H1 (cell line): ENCODE measurements around the gene TBC1D16. TPM values are rescaled to one million over a fixed set of nuclear protein-coding genes. Genes with fewer than 3 reads are reported as not detected.

Experiments
- CTCF ChIA-PET: fragments of 300-600 bp; sonication (Branson Sonifier 250); formaldehyde crosslinking; loops from one replicate; lab custom pipeline; 2021; ENCODE audit not compliant: partially characterized antibody; lab: Charles Lee
- POLR2A ChIA-PET: fragments of 300-600 bp; sonication (Branson Sonifier 250); formaldehyde crosslinking; loops from one replicate; lab custom pipeline; 2021; ENCODE audit warnings: inconsistent platforms; ENCODE audit not compliant: partially characterized antibody; lab: Charles Lee
- DNase-seq, 2 experiments: peaks; one replicate each; pipeline versions ENCODE4 v3.0.0 to v3.0.0-alpha.2; 2010 to 2022; ENCODE audit warnings: low spot score in 2 of 2, low read depth in 1 of 2, mixed read lengths in 1 of 2
- FAIRE-seq: peaks from 2 replicates; lab custom pipeline; 2011; peaks lifted over from hg19 to GRCh38; lab: Jason Lieb, UNC
- H2AFZ ChIP-seq: 2 replicates; pipeline ENCODE4 v1.8.1; 2012; ENCODE audit warnings: low read length, inconsistent platforms
- H2AK5ac ChIP-seq: 2 replicates; pipeline ENCODE4 v1.6.1; 2013; ENCODE audit warnings: low read depth, low read length
- H2BK120ac ChIP-seq: replicated peaks from 2 replicates; pipeline ENCODE3; 2013; ENCODE audit warnings: low read depth, low read length, inconsistent platforms
- H2BK12ac ChIP-seq: 2 replicates; pipeline ENCODE4 v1.6.1; 2013; ENCODE audit warnings: low read depth, low read length
- H2BK15ac ChIP-seq: 2 replicates; pipeline ENCODE4 v1.6.1; 2013; ENCODE audit warnings: low read length
- H2BK20ac ChIP-seq: 2 replicates; pipeline ENCODE4 v1.6.1; 2013; ENCODE audit warnings: low read length
- H2BK5ac ChIP-seq: 2 replicates; pipeline ENCODE4 v1.6.1; 2013; ENCODE audit warnings: low read depth, low read length
- H3K14ac ChIP-seq: 2 replicates; pipeline ENCODE4 v1.6.1; 2013; ENCODE audit warnings: inconsistent platforms; ENCODE audit not compliant: insufficient read length
- H3K18ac ChIP-seq: 2 replicates; pipeline ENCODE4 v1.6.1; 2013; ENCODE audit warnings: low read length; ENCODE audit errors: extremely low read depth
- H3K23ac ChIP-seq: 2 replicates; pipeline ENCODE4 v1.6.1; 2013; ENCODE audit warnings: inconsistent platforms; ENCODE audit not compliant: insufficient read length
- H3K23me2 ChIP-seq: 2 replicates; pipeline ENCODE4 v1.6.1; 2013; ENCODE audit warnings: low read depth, low read length
- H3K27ac ChIP-seq: 2 replicates; pipeline ENCODE4 v1.6.1; 2011; ENCODE audit warnings: low read depth, low read length, inconsistent platforms
- H3K27me3 ChIP-seq, 4 experiments: replicated peaks in 1 of 4; 1 replicate in 1 of 4; 2 replicates in 3 of 4; pipeline versions ENCODE4 v1.6.1 to v1.8.1; 2011 to 2013; ENCODE audit warnings: low read length in 3 of 4, mild to moderate bottlenecking in 3 of 4, inconsistent platforms in 2 of 4, mixed read lengths in 2 of 4, moderate library complexity in 1 of 4; ENCODE audit not compliant: control insufficient read depth in 3 of 4, insufficient read depth in 3 of 4; ENCODE audit errors: extremely low read depth in 1 of 4
- H3K36me3 ChIP-seq, 4 experiments: 2 replicates each; pipeline versions ENCODE4 v1.6.1 to v1.8.1; 2011 to 2013; ENCODE audit warnings: mild to moderate bottlenecking in 4 of 4, low read length in 3 of 4, moderate library complexity in 2 of 4, control low read depth in 1 of 4, inconsistent platforms in 1 of 4; ENCODE audit not compliant: insufficient read depth in 4 of 4, control insufficient read depth in 2 of 4
- H3K4ac ChIP-seq: replicated peaks from 2 replicates; pipeline ENCODE3; 2013; ENCODE audit warnings: low read length, low read depth, mixed read lengths, inconsistent platforms; ENCODE audit not compliant: insufficient read length
- H3K4me1 ChIP-seq, 4 experiments: replicated peaks in 1 of 4; 1 replicate in 1 of 4; 2 replicates in 3 of 4; pipeline versions ENCODE4 v1.6.1 to v1.8.1; 2011 to 2013; ENCODE audit warnings: low read length in 3 of 4, inconsistent platforms in 2 of 4, mixed read lengths in 1 of 4; ENCODE audit not compliant: insufficient read depth in 4 of 4, control insufficient read depth in 3 of 4
- H3K4me2 ChIP-seq, 2 experiments: 2 replicates each; pipeline versions ENCODE4 v1.6.1 to v1.8.1; 2011 to 2013; ENCODE audit warnings: low read depth in 2 of 2, low read length in 2 of 2, control low read depth in 1 of 2, inconsistent platforms in 1 of 2, mild to moderate bottlenecking in 1 of 2; ENCODE audit not compliant: insufficient read depth in 1 of 2
- H3K4me3 ChIP-seq, 4 experiments: fragments of 200-600, 300-600 bp in 1 of 4; sonication (generic), shearing (Covaris generic), sonication (Bioruptor Twin) in 1 of 4; 2 replicates each; pipeline versions ENCODE4 v1.5.1 to v1.8.1; 2011 to 2016; ENCODE audit warnings: low read length in 4 of 4, low read depth in 3 of 4, control low read depth in 2 of 4, inconsistent platforms in 2 of 4, mild to moderate bottlenecking in 2 of 4, mixed read lengths in 1 of 4, moderate library complexity in 1 of 4; ENCODE audit not compliant: insufficient read depth in 2 of 4; ENCODE audit errors: extremely low read depth in 1 of 4
- H3K56ac ChIP-seq: replicated peaks from 2 replicates; pipeline ENCODE3; 2013; ENCODE audit warnings: low read depth, mild to moderate bottlenecking, mixed read lengths, low read length, inconsistent platforms; ENCODE audit not compliant: insufficient read length
- H3K79me1 ChIP-seq: 2 replicates; pipeline ENCODE4 v1.6.1; 2013; ENCODE audit warnings: low read depth, low read length, control low read depth
- H3K79me2 ChIP-seq, 2 experiments: 2 replicates each; pipeline versions ENCODE4 v1.6.1 to v1.8.1; 2012 to 2013; ENCODE audit warnings: low read length in 2 of 2, mild to moderate bottlenecking in 2 of 2, inconsistent platforms in 1 of 2; ENCODE audit not compliant: insufficient read depth in 2 of 2, control insufficient read depth in 1 of 2
- H3K9ac ChIP-seq, 4 experiments: replicated peaks in 1 of 4; 1 replicate in 1 of 4; 2 replicates in 3 of 4; pipeline versions ENCODE4 v1.6.1 to v1.8.1; 2011 to 2013; ENCODE audit warnings: low read depth in 3 of 4, low read length in 3 of 4, control low read depth in 2 of 4, mild to moderate bottlenecking in 2 of 4, moderate library complexity in 2 of 4, inconsistent platforms in 1 of 4; ENCODE audit errors: extremely low read depth in 1 of 4
- H3K9me3 ChIP-seq, 2 experiments: 2 replicates each; pipeline versions ENCODE4 v1.6.1 to v1.8.1; 2012 to 2013; ENCODE audit warnings: mild to moderate bottlenecking in 2 of 2, moderate library complexity in 2 of 2, control low read depth in 1 of 2, inconsistent platforms in 1 of 2, low read depth in 1 of 2, low read length in 1 of 2, mixed read lengths in 1 of 2; ENCODE audit not compliant: insufficient read depth in 2 of 2
- H4K20me1 ChIP-seq, 2 experiments: replicated peaks in 1 of 2; 2 replicates each; pipeline versions ENCODE3 to v1.8.1; 2011 to 2013; ENCODE audit warnings: inconsistent platforms in 2 of 2, low read length in 2 of 2, mild to moderate bottlenecking in 1 of 2; ENCODE audit not compliant: insufficient read depth in 2 of 2, control insufficient read depth in 1 of 2
- H4K5ac ChIP-seq: 2 replicates; pipeline ENCODE4 v1.6.1; 2013; ENCODE audit warnings: low read length, low read depth, mixed read lengths, inconsistent platforms; ENCODE audit not compliant: insufficient read length
- H4K8ac ChIP-seq: 2 replicates; pipeline ENCODE4 v1.8.0; 2013; ENCODE audit warnings: mild to moderate bottlenecking, moderate library complexity, low read length, inconsistent platforms; ENCODE audit not compliant: insufficient read depth; ENCODE audit errors: extremely low read depth
- H4K91ac ChIP-seq: replicated peaks from 2 replicates; pipeline ENCODE3; 2013; ENCODE audit warnings: low read length, mixed read lengths, inconsistent platforms; ENCODE audit not compliant: insufficient read length
- CEBPB ChIP-seq: IDR thresholded peaks from 2 replicates; pipeline ENCODE4 v1.6.1; 2012; ENCODE audit warnings: low read depth, low read length
- NANOG ChIP-seq: IDR thresholded peaks from 2 replicates; pipeline ENCODE4 v1.6.1; 2011; ENCODE audit warnings: low read length, low read depth, mild to moderate bottlenecking, inconsistent platforms; ENCODE audit not compliant: insufficient read depth, poor library complexity, severe bottlenecking
- RBBP5 ChIP-seq: IDR thresholded peaks from 2 replicates; pipeline ENCODE4 v1.7.1; 2012; ENCODE audit warnings: low read depth, mild to moderate bottlenecking, inconsistent platforms, low read length, moderate library complexity, borderline replicate concordance
- WGBS, 2 experiments: shearing (Covaris generic) in 1 of 2; methylation state at CpG; one replicate each; pipeline versions ENCODE4 v1.1.6 to v1.1.7; 2013 to 2015; ENCODE audit warnings: low lambda C conversion rate in 2 of 2, mixed read lengths in 2 of 2, inconsistent platforms in 1 of 2, low coverage in 1 of 2, missing lambda C conversion rate in 1 of 2; ENCODE audit not compliant: insufficient replicate concordance in 2 of 2, insufficient coverage in 1 of 2, insufficient read length in 1 of 2; ENCODE audit errors: extremely low coverage in 1 of 2, missing lambda C conversion rate in 1 of 2; 5-methylcytosine and 5-hydroxymethylcytosine counted together
- polyA plus RNA-seq, 7 experiments: library from polyadenylated mRNA; depleted of rRNA in 3 of 7; stranded (reverse) in 5 of 7; unstranded in 2 of 7; fragments of >200 nt in 5 of 7; fragments of 200-250 nt in 2 of 7; gene quantifications; 1 replicate in 5 of 7; 2 replicates in 1 of 7; 4 replicates in 1 of 7; pipeline versions ENCODE4 v1.2.1 to v1.2.3, GENCODE V29; 2011 to 2013; ENCODE audit warnings: missing spikeins in 2 of 7, mixed read lengths in 2 of 7
- total RNA-seq: library from RNA; stranded (reverse); fragmentation: NEBNext Ultra II Directional; extraction: Animal tissue kit (Norgen Biotek cat#: 25700); gene quantifications from 2 replicates; pipeline ENCODE4 v1.2.1, GENCODE V29; 2021

Gene TBC1D16
- total and polyA plus RNA-seq, 2 of the 8 experiments (the other 6 are each of a cell fraction or from before 2014, with no cell fraction given) = 21.1 to 109 TPM

- Histone ChIP-seq H2BK5ac (no peak overlapping the region), H3K14ac (no peak overlapping the region), H2BK120ac (no peak overlapping the region), H3K79me1 (no peaks in the 10 kb centered on the region), H4K5ac (no peak overlapping the region), H3K56ac (no peak overlapping the region), H3K4me3 (no peak overlapping the region), H3K4ac (no peak overlapping the region), H2AFZ (no peak overlapping the region), H4K8ac (no peak overlapping the region), H3K18ac (no peak overlapping the region), H3K9me3 (no peaks in the 10 kb centered on the region), H3K23me2 (no peaks in the 10 kb centered on the region), H3K4me1 (0 out of 7 replicates have a peak, but pooled peaks cover 0 to 2% (median 0%) of the 10 kb centered on the region in 4 experiments), H2AK5ac (no peak overlapping the region), H3K9ac (no peak overlapping the region), H3K79me2 (no peaks in the 10 kb centered on the region), H3K4me2 (no peak overlapping the region), H2BK15ac (no peak overlapping the region), H4K91ac (no peak overlapping the region), H3K27me3 (no peaks in the 10 kb centered on the region), H3K23ac (no peak overlapping the region), H3K27ac (no peak overlapping the region), H4K20me1 (peaks cover 0 to 2% of the 10 kb centered on the region in 2 experiments), H3K36me3 (peaks cover 0 to 3% (median 1%) of the 10 kb centered on the region in 4 experiments; a peak in 3 of 8 replicates), H2BK20ac (no peak overlapping the region), H2BK12ac (no peak overlapping the region)
- CTCF ChIA-PET = interaction anchor here (1.0 kb wide), 1 partner anchor 37 kb away, joined by 3 read pairs; no protein-coding TSS in a partner anchor
- FAIRE-seq = no peak
- TF ChIP-seq RBBP5 (no peak), CEBPB (no peak), NANOG (no peak)
- no peak for DNase-seq
- POLR2A ChIA-PET = no interaction called here
- WGBS, 2 experiments = 83% methylated on average over 6 of the region's 6 CpGs; no CpG with 5 or more reads in 1 of the 2 experiments
Observed at GRCh38 chr17:80043963-80044362, 8.3 kb upstream of the TBC1D16 start.
